Measurements from ENCODE around the gene SSH3.

SSH3 gene

GRCh38 chr11:67274768-67275605, 28.3 kb upstream of the SSH3 start:
- Histone ChIP-seq H3K27me3 (ENCODE audit: control insufficient read depth, low read length) (no peaks in the 10 kb centered on the region), H3F3A (ENCODE audit: control insufficient read depth, insufficient read depth) (peaks cover 36% of the 10 kb centered on the region), H3K9me3 (ENCODE audit: control insufficient read depth, insufficient read depth, low read length) (no peaks in the 10 kb centered on the region), H3K4me2 (ENCODE audit: low read length) (peak overlapping the region; percentile 100), H3K36me3 (ENCODE audit: control insufficient read depth, low read length) (peaks cover 93% of the 10 kb centered on the region), H3K27ac (ENCODE audit: low read depth, low read length) (peak overlapping the region; percentile 100), H3K4me1 (ENCODE audit: control insufficient read depth, low read length) (peaks cover 93% of the 10 kb centered on the region), H3K4me3 (ENCODE audit: low read length) (peak overlapping the region; percentile 78), H3K79me2 (ENCODE audit: control insufficient read depth, low read length) (peaks cover 98% of the 10 kb centered on the region), H3K9me2 (replicated peaks; ENCODE audit: control insufficient read depth, low read length) (no peaks in the 10 kb centered on the region), H4K20me1 (ENCODE audit: control insufficient read depth, insufficient read depth, low read depth, low read length) (peaks cover 4% of the 10 kb centered on the region; the same call in 1 of the 2 replicates)
- no peak for TF ChIP-seq CTCF (IDR thresholded peaks at IDR 0.05; ENCODE audit: low read depth, low read length, poor library complexity, severe bottlenecking)
- TF ChIP-seq EZH2phosphoT487 (IDR thresholded peaks at IDR 0.05; ENCODE audit: borderline replicate concordance, low read length): no peak

GRCh38 chr11:67275606-67276409, 27.5 kb upstream of the SSH3 start:
- H3K4me2 ChIP-seq (ENCODE audit: low read length): peak overlapping the region; percentile 100
- no peaks in the 10 kb centered on the region for H3K9me3 ChIP-seq (ENCODE audit: control insufficient read depth, insufficient read depth, low read length)
- peaks cover 29% of the 10 kb centered on the region for H3F3A ChIP-seq (ENCODE audit: control insufficient read depth, insufficient read depth)
- no peaks in the 10 kb centered on the region for H3K27me3 ChIP-seq (ENCODE audit: control insufficient read depth, low read length)
- H3K79me2 ChIP-seq (ENCODE audit: control insufficient read depth, low read length): peaks cover 97% of the 10 kb centered on the region
- H3K4me1 ChIP-seq (ENCODE audit: control insufficient read depth, low read length): peaks cover 85% of the 10 kb centered on the region
- H3K27ac ChIP-seq (ENCODE audit: low read depth, low read length): peak overlapping the region; percentile 100
- peaks cover 93% of the 10 kb centered on the region for H3K36me3 ChIP-seq (ENCODE audit: control insufficient read depth, low read length)
- peak overlapping the region; percentile 78 for H3K4me3 ChIP-seq (ENCODE audit: low read length)
- no peak for TF ChIP-seq CTCF (IDR thresholded peaks at IDR 0.05; ENCODE audit: low read depth, low read length, poor library complexity, severe bottlenecking)
- no peak for TF ChIP-seq EZH2phosphoT487 (IDR thresholded peaks at IDR 0.05; ENCODE audit: borderline replicate concordance, low read length)
- no peaks in the 10 kb centered on the region for H4K20me1 ChIP-seq (ENCODE audit: control insufficient read depth, insufficient read depth, low read depth, low read length)
- no peaks in the 10 kb centered on the region for H3K9me2 ChIP-seq (replicated peaks; ENCODE audit: control insufficient read depth, low read length)

GRCh38 chr11:67276781-67277230, 26.5 kb upstream of the SSH3 start:
- Histone ChIP-seq H3F3A (ENCODE audit: control insufficient read depth, insufficient read depth) (peaks cover 21% of the 10 kb centered on the region), H3K9me3 (ENCODE audit: control insufficient read depth, insufficient read depth, low read length) (no peaks in the 10 kb centered on the region), H3K4me3 (ENCODE audit: low read length) (peak overlapping the region; percentile 78), H3K27me3 (ENCODE audit: control insufficient read depth, low read length) (no peaks in the 10 kb centered on the region), H3K27ac (ENCODE audit: low read depth, low read length) (peak overlapping the region; percentile 100), H3K36me3 (ENCODE audit: control insufficient read depth, low read length) (peaks cover 93% of the 10 kb centered on the region), H4K20me1 (ENCODE audit: control insufficient read depth, insufficient read depth, low read depth, low read length) (no peaks in the 10 kb centered on the region), H3K9me2 (replicated peaks; ENCODE audit: control insufficient read depth, low read length) (no peaks in the 10 kb centered on the region), H3K79me2 (ENCODE audit: control insufficient read depth, low read length) (peaks cover 90% of the 10 kb centered on the region), H3K4me2 (ENCODE audit: low read length) (peak overlapping the region; percentile 100), H3K4me1 (ENCODE audit: control insufficient read depth, low read length) (peaks cover 75% of the 10 kb centered on the region)
- peak; percentile 70 for TF ChIP-seq CTCF (IDR thresholded peaks at IDR 0.05; ENCODE audit: low read depth, low read length, poor library complexity, severe bottlenecking)
- TF ChIP-seq EZH2phosphoT487 (IDR thresholded peaks at IDR 0.05; ENCODE audit: borderline replicate concordance, low read length): no peak

All from DOHH2 (cell line).